GM12878 (cell line): ENCODE measurements around the gene CMC1.
A peak's percentile ranks its signal among the peaks of the same experiment; 100 is the strongest.

Source experiments
- BCL11A ChIP-seq: IDR thresholded peaks from 2 replicates; pipeline ENCODE4 v1.6.1; 2011; ENCODE audit warnings: low read depth, low read length
- CHD2 ChIP-seq: IDR thresholded peaks from 2 replicates; pipeline ENCODE4 v1.6.1; 2011; ENCODE audit warnings: low read depth, low read length, improper control_type of control experiment, borderline replicate concordance
- CTCF ChIP-seq, 3 experiments: IDR thresholded peaks in 2 of 3; conservative IDR thresholded peaks in 1 of 3; 2 replicates each; pipeline ENCODE4 v1.5.1; 2011; ENCODE audit warnings: low read depth in 3 of 3, low read length in 3 of 3, mild to moderate bottlenecking in 3 of 3, control low read depth in 2 of 3, moderate library complexity in 2 of 3, inconsistent platforms in 1 of 3, mixed read lengths in 1 of 3; ENCODE audit not compliant: control insufficient read depth in 2 of 3, insufficient read depth in 1 of 3; ENCODE audit errors: extremely low read depth in 1 of 3
- EP300 ChIP-seq, 2 experiments: fragments of 150-350 bp in 1 of 2; IDR thresholded peaks; 2 replicates each; pipeline ENCODE4 v1.6.1; 2011 to 2012; ENCODE audit warnings: low read depth in 2 of 2, low read length in 2 of 2, borderline replicate concordance in 1 of 2, improper control_type of control experiment in 1 of 2, inconsistent platforms in 1 of 2; ENCODE audit not compliant: control insufficient read depth in 1 of 2
- ESRRA ChIP-seq: IDR thresholded peaks from 2 replicates; pipeline ENCODE4 v1.6.1; 2012; ENCODE audit warnings: mild to moderate bottlenecking, low read length, improper control_type of control experiment
- EZH2 ChIP-seq: IDR thresholded peaks from 2 replicates; pipeline ENCODE4 v1.6.1; 2012; ENCODE audit warnings: low read depth, mild to moderate bottlenecking, control low read depth, inconsistent platforms, low read length, borderline replicate concordance; ENCODE audit not compliant: control insufficient read depth
- POLR2A ChIP-seq: IDR thresholded peaks from 2 replicates; pipeline ENCODE4 v1.6.1; 2011; ENCODE audit warnings: low read depth, mild to moderate bottlenecking, low read length
- RELA ChIP-seq: fragments of 450-650 bp; IDR thresholded peaks from 2 replicates; pipeline ENCODE4 v1.8.0; 2014; ENCODE audit warnings: borderline replicate concordance; ENCODE audit not compliant: partially characterized antibody

- TF ChIP-seq BCL11A (no peak), CTCF (IDR thresholded peaks at IDR 0.05 in 2 of 3, conservative IDR thresholded peaks at IDR 0.05 in 1 of 3; ENCODE audit: control insufficient read depth in 2 of 3, extremely low read depth in 1 of 3, insufficient read depth in 1 of 3, low read depth in 3 of 3, low read length in 3 of 3) (peak; percentile 48 to 63 (median 50); a peak in 5 of 6 replicates), RELA (no peak), CHD2 (peak; percentile 38; the same call in 1 of the 2 replicates), EP300 (IDR thresholded peaks at IDR 0.05; ENCODE audit: borderline replicate concordance in 1 of 2, control insufficient read depth in 1 of 2, low read depth in 2 of 2, low read length in 2 of 2) (no peak), ESRRA (no peak), POLR2A (no peak), EZH2 (no peak)
Observed at GRCh38 chr3:28286595-28286994, 45.2 kb downstream of the CMC1 start.
